AG04450 (cell line): ENCODE results near the gene LILRA5. TPM values are rescaled to one million over a fixed set of nuclear protein-coding genes. Genes with fewer than 3 reads are reported as not detected.

Source experiments
- CTCF ChIA-PET: fragments of 300-600, 350-600 bp; formaldehyde crosslinking; extraction: SDS; loops from one replicate; lab custom pipeline; 2022; ENCODE audit warnings: antibody characterized with exemption, inconsistent platforms; lab: Charles Lee
- POLR2A ChIA-PET: fragments of 350-600 bp; formaldehyde crosslinking; extraction: SDS; loops from one replicate; lab custom pipeline; 2021; ENCODE audit warnings: antibody characterized with exemption, inconsistent platforms; lab: Yijun Ruan, JAX
- DNase-seq: peaks from one replicate; pipeline ENCODE4 v3.0.0-alpha.2; 2011; ENCODE audit warnings: low read depth, low spot score
- H3K27ac ChIP-seq: one replicate; pipeline ENCODE4 v1.5.1; 2012; ENCODE audit warnings: low read depth, low read length, control low read depth
- H3K27me3 ChIP-seq: one replicate; pipeline ENCODE4 v1.6.0; 2012; ENCODE audit warnings: low read length; ENCODE audit not compliant: control insufficient read depth, insufficient read depth
- H3K4me3 ChIP-seq: 2 replicates; pipeline ENCODE4 v1.5.1; 2011; ENCODE audit warnings: mild to moderate bottlenecking, low read depth, low read length, control low read depth
- H3K9me3 ChIP-seq: 2 replicates; pipeline ENCODE4 v1.5.1; 2012; ENCODE audit warnings: low read length; ENCODE audit not compliant: control insufficient read depth, insufficient read depth
- CTCF ChIP-seq: IDR thresholded peaks from 2 replicates; pipeline ENCODE4 v1.5.1; 2011; ENCODE audit warnings: low read depth, low read length, control low read depth, inconsistent platforms
- polyA plus RNA-seq: library from polyadenylated mRNA; depleted of rRNA; stranded (reverse); fragments of >200 nt; gene quantifications from 2 replicates; pipeline ENCODE4 v1.2.3, GENCODE V29; 2011

Gene LILRA5
- polyA plus RNA-seq, 1 experiment: not detected

GRCh38 chr19:54305141-54305540 lies 7.8 kb downstream of the LILRA5 start:
- H3K9me3 ChIP-seq: no peaks in the 10 kb centered on the region; the same call in none of the 2 replicates
- no peak for TF ChIP-seq CTCF
- no peaks in the 10 kb centered on the region for H3K27me3 ChIP-seq
- POLR2A ChIA-PET: interaction anchor here (0.6 kb wide), 1 partner anchor 1312 kb away, joined by 10 read pairs; no protein-coding TSS in a partner anchor
- no peak overlapping the region for H3K27ac ChIP-seq
- no peak overlapping the region for H3K4me3 ChIP-seq
- CTCF ChIA-PET: no interaction called here
- DNase-seq: no peak

- no peak overlapping the region for H3K4me3 ChIP-seq
- H3K27me3 ChIP-seq: no peaks in the 10 kb centered on the region
- ChIA-PET CTCF (no interaction called here), POLR2A (no interaction called here)
- no peak for DNase-seq
- H3K9me3 ChIP-seq: no peaks in the 10 kb centered on the region; the same call in 1 of the 2 replicates
- H3K27ac ChIP-seq: no peak overlapping the region
- TF ChIP-seq CTCF: no peak
These were observed 10.7 kb downstream of the LILRA5 start for GRCh38 chr19:54302257-54302656.

- TF ChIP-seq CTCF: no peak
- no peak for DNase-seq
- ChIA-PET CTCF (no interaction called here), POLR2A (no interaction called here)
- no peak overlapping the region for H3K4me3 ChIP-seq
- no peaks in the 10 kb centered on the region for H3K9me3 ChIP-seq
- H3K27me3 ChIP-seq: no peaks in the 10 kb centered on the region
- H3K27ac ChIP-seq: no peak overlapping the region
These were observed 13.5 kb downstream of the LILRA5 start for GRCh38 chr19:54299515-54299914.

- Histone ChIP-seq H3K27me3 (no peaks in the 10 kb centered on the region), H3K9me3 (no peaks in the 10 kb centered on the region), H3K27ac (no peak overlapping the region), H3K4me3 (no peak overlapping the region)
- POLR2A ChIA-PET: no interaction called here
- no peak for DNase-seq
- CTCF ChIA-PET: no interaction called here
- TF ChIP-seq CTCF: no peak
These were observed 13.9 kb downstream of the LILRA5 start for GRCh38 chr19:54299126-54299498.

GRCh38 chr19:54298357-54299125 lies 14.4 kb downstream of the LILRA5 start:
- no peak for DNase-seq
- no peak overlapping the region for H3K27ac ChIP-seq
- POLR2A ChIA-PET: no interaction called here
- no peak for TF ChIP-seq CTCF
- no peak overlapping the region for H3K4me3 ChIP-seq
- H3K9me3 ChIP-seq: no peaks in the 10 kb centered on the region
- no peaks in the 10 kb centered on the region for H3K27me3 ChIP-seq
- CTCF ChIA-PET: no interaction called here
